GM18517 (cell line): Measurements from ENCODE around the gene AKAP13.
A peak's percentile ranks its signal among the peaks of the same experiment; 100 is the strongest.

Experiments
- ATAC-seq: cut with Tn5 transposase; IDR thresholded peaks from one replicate; pipeline ENCODE4 v1.9.1; 2021; ENCODE audit warnings: mild to moderate bottlenecking, moderate library complexity; ENCODE audit not compliant: unreplicated experiment

AKAP13 gene

GRCh38 chr15:85381850-85382751 lies 1.7 kb downstream of the AKAP13 start:
- ATAC-seq, result no peak

DNA sequence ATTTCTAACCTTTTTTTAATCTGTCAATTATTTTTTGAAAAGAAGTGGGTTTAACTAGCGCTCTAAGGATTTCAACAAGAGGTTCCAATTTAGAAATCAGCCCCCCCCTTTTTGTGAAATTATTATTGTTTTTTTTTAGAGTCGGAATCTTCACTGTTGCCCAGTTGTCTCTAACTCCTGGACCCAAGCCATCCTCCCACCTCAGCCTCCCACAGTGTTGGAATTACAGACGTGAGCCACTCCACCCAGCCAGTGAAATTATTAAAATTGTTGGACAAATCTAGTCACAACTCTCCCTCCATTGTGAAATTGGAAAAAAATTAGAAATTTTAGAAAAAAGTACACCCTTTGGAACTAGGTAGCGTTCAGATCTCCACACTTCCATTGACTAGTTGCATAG lies 2.5 kb downstream of the AKAP13 start:
- no peak for ATAC-seq

GRCh38 chr15:85383470-85384148 lies 3.2 kb downstream of the AKAP13 start:
- no peak for ATAC-seq

- no peak for ATAC-seq
Measured at GRCh38 chr15:85386261-85386660, 5.9 kb downstream of the AKAP13 start.

DNA sequence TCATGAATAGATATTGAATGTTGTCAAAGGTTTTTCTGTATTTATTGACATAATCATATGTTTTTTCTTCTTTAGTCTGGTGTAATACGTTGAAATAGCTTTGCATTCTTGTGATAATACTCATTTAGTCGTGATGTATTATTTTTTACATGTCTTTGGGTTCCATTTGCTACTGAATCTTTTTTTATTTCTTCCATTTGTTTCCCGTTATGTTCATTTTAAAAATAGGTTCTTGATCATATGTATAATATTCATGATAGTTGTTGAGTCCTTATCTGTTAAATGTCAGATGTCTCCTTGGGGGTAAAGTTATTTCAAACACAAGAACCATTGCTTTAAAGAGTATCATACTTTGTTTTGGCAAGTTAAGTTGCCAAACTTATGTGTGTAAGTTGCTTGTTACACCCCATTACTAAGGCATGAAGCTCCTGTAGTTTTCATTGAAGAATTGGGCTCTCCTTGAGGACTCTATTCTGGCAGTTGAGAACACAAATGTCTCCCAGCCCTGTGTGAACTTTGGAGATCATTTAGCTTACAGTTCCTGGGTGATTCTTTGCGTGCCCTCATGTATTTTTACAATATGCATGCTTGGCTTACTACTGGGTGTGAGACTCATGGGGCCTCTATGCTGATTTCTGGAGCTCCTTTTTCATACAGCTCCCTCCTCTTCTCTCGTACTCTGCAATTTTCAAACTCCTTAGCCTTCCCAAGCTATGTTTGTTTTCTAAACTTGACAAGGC lies 8.3 kb downstream of the AKAP13 start:
- ATAC-seq, result no peak

DNA sequence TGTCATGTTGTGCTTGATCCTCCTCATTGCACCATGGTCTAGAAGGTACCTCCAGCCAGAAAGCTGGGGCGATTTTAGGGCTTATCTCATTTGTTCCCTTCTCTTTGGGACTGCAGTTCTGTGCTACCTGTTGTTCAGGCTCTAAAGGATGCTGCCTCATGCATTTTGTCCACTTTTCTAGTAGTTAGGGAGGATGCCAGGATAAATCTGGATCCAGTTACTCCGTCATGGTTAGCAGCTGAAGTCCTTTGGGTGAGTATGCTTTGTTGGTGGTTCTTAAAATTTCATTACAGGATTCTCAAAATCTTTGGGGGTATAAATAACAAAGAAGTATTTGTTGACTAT lies 8.9 kb downstream of the AKAP13 start:
- no peak for ATAC-seq

DNA sequence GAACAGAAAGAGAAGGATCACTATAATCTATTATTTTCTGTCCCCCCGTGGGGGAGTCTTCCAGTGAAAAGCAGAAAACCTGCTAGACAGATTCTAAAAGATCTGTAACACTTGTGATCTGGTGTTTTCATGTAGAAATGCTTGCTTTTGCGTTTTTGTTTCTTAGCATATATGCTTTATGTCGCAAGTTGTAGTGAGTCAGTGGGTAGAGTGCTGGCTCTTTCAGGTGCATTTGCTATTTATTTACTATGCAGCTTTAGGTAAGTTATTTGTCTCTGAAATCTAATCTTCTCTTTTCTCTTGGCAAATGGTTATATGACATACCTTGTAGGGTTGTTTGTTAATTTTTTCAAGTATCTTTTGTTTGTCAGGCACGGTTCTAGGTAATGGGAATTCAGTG lies 9.4 kb downstream of the AKAP13 start:
- no peak for ATAC-seq

- ATAC-seq, result no peak
Measured at GRCh38 chr15:85393210-85393609, 12.8 kb downstream of the AKAP13 start.

- no peak for ATAC-seq
Measured at GRCh38 chr15:85394554-85395333, 14.3 kb downstream of the AKAP13 start.

GRCh38 chr15:85396554-85396953 lies 16.2 kb downstream of the AKAP13 start:
- no peak for ATAC-seq

- no peak for ATAC-seq
Measured at GRCh38 chr15:85397151-85397550, 16.7 kb downstream of the AKAP13 start.

- no peak for ATAC-seq
Measured at GRCh38 chr15:85397926-85398325, 17.5 kb downstream of the AKAP13 start.

- no peak for ATAC-seq
Measured at GRCh38 chr15:85398822-85399221, 18.4 kb downstream of the AKAP13 start.

- no peak for ATAC-seq
Measured at GRCh38 chr15:85399627-85400026, 19.2 kb downstream of the AKAP13 start.

GRCh38 chr15:85400606-85401005 lies 20.2 kb downstream of the AKAP13 start:
- no peak for ATAC-seq

DNA sequence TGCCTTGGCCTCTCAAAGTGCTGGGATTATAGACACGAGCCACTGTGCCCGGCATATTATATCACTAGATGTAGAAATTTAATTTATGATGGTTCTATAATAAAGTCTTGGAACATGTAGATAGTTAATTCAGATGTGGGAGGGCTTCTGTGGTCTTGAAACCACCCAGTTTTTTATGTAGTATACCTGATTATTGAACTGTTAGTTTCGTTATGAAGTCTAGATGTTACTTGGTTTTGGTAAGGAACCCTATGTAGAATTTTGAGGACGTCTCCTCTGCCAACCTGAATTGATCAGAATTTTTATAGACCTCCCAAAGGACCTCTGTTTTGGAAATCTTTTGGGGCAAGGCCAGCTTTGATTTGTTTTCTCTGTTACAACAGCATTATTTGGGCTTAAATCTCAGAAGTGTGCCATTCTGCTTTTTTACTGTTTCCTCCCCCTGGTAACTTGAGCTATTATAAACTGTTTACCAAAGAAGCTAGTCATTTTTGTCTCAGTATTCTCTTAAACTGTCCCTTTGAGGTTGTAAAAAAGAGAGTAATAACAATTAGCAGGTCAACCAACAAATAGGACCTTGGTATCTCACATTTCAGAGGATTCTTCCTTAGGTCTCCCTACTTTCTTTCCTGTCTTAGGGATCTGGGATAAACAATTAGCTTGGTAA lies 20.8 kb downstream of the AKAP13 start:
- ATAC-seq, result peak; percentile 52

GRCh38 chr15:85402195-85402881 lies 21.9 kb downstream of the AKAP13 start:
- ATAC-seq, result no peak

DNA sequence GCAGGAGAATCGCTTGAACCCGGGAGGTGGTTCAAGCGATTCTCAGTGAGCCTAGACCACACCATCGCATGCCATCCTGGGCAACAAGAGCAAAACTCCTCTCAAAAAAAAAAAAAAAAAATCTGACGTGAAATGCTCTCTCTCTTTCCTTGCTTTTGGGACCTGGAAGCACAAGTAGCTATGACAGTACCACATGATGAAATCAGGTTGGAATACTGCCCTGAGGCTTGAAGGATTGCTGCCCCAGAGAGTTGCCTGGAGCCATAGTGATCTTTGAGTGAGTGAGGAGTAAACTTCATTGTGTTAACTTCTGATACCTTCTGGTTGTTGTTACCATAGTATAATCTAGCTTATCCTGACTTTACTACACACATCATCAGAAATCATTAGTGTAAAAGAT lies 23.3 kb downstream of the AKAP13 start:
- ATAC-seq, result no peak

DNA sequence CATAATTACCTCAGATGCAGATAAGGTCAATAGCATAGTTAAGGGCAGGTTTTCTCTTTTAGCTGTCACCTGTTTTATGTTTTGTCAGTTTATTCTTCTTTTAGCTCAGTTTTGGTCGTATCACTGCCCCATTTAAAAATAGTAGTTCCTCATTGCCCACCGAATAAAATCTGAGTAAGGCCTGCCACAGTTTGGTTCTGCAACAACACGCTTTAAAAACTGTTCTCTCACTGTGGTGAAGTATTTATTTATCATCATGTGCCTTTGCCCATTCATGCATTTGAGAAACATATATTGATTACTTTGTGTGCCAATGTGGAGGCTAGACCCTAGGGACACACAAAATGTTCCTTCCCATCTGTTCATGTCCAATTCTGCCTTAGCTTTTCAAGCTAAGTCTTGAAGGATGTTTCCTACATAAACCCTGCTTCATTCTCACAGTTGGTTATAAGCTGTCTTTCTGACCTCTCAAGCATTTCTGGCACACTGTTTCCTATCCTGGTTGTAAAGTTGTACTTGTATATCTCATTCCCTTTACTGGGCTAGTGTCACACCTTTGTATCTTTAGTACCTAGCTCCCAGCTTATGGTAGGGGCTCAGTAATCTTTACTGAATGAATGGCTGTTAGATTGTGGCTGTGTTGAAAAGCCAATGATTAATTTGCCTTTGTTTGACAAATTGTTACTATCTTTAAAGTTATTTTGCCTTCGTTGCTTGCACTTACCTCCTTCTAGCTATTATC lies 23.9 kb downstream of the AKAP13 start:
- no peak for ATAC-seq
